Astrocyte (in vitro differentiated cells and primary cell): ENCODE data around the gene XYLB. TPM values are rescaled to one million over a fixed set of nuclear protein-coding genes. Genes with fewer than 3 reads are reported as not detected.

Experiments
- DNase-seq: peaks from one replicate; pipeline ENCODE4 v3.0.0-alpha.2; 2010; ENCODE audit warnings: low read depth
- FAIRE-seq: peaks from 2 replicates; lab custom pipeline; 2011; peaks lifted over from hg19 to GRCh38; lab: Jason Lieb, UNC
- H2AFZ ChIP-seq: 2 replicates; pipeline ENCODE4 v1.6.0; 2012; ENCODE audit warnings: low read depth, low read length, inconsistent platforms
- H3K27ac ChIP-seq: 2 replicates; pipeline ENCODE4 v1.5.1; 2011; ENCODE audit warnings: low read depth, low read length, inconsistent platforms
- H3K27me3 ChIP-seq: 2 replicates; pipeline ENCODE4 v1.6.0; 2011; ENCODE audit warnings: low read length, inconsistent platforms; ENCODE audit not compliant: insufficient read depth
- H3K36me3 ChIP-seq: 2 replicates; pipeline ENCODE4 v1.5.1; 2011; ENCODE audit warnings: low read length, inconsistent platforms; ENCODE audit not compliant: insufficient read depth
- H3K4me1 ChIP-seq: 2 replicates; pipeline ENCODE4 v1.5.1; 2011; ENCODE audit warnings: low read length, inconsistent platforms; ENCODE audit not compliant: insufficient read depth
- H3K4me2 ChIP-seq: 2 replicates; pipeline ENCODE4 v1.6.0; 2012; ENCODE audit warnings: low read length, inconsistent platforms
- H3K4me3 ChIP-seq: 2 replicates; pipeline ENCODE4 v1.5.1; 2011; ENCODE audit warnings: low read depth, mild to moderate bottlenecking, low read length, inconsistent platforms; ENCODE audit not compliant: insufficient read depth
- H3K79me2 ChIP-seq: 2 replicates; pipeline ENCODE4 v1.6.0; 2012; ENCODE audit warnings: mild to moderate bottlenecking, low read length, inconsistent platforms; ENCODE audit not compliant: insufficient read depth
- H3K9ac ChIP-seq: 2 replicates; pipeline ENCODE4 v1.6.0; 2012; ENCODE audit warnings: mild to moderate bottlenecking, low read length, inconsistent platforms
- H3K9me3 ChIP-seq: 2 replicates; pipeline ENCODE4 v1.5.1; 2012; ENCODE audit warnings: low read depth, mild to moderate bottlenecking, low read length, inconsistent platforms; ENCODE audit not compliant: insufficient read depth
- H4K20me1 ChIP-seq: 2 replicates; pipeline ENCODE4 v1.6.0; 2012; ENCODE audit warnings: low read length, inconsistent platforms; ENCODE audit not compliant: insufficient read depth
- H3K27ac Mint-ChIP-seq: one replicate; pipeline ENCODE4 v1.8.0; 2021; ENCODE audit warnings: mild to moderate bottlenecking, mixed read lengths; ENCODE audit not compliant: unreplicated experiment
- H3K27me3 Mint-ChIP-seq: one replicate; pipeline ENCODE4 v1.8.0; 2021; ENCODE audit warnings: low read depth, mixed read lengths; ENCODE audit not compliant: unreplicated experiment
- H3K36me3 Mint-ChIP-seq: one replicate; pipeline ENCODE4 v1.8.0; 2021; ENCODE audit warnings: low read depth, mixed read lengths; ENCODE audit not compliant: unreplicated experiment
- H3K4me1 Mint-ChIP-seq: one replicate; pipeline ENCODE4 v1.8.0; 2021; ENCODE audit warnings: low read depth, mixed read lengths; ENCODE audit not compliant: unreplicated experiment
- H3K4me3 Mint-ChIP-seq: one replicate; pipeline ENCODE4 v1.8.0; 2021; ENCODE audit warnings: mild to moderate bottlenecking, moderate library complexity, mixed read lengths; ENCODE audit not compliant: unreplicated experiment
- H3K9me3 Mint-ChIP-seq: one replicate; pipeline ENCODE4 v1.8.0; 2021; ENCODE audit warnings: mild to moderate bottlenecking, mixed read lengths; ENCODE audit not compliant: unreplicated experiment
- EZH2 ChIP-seq: IDR thresholded peaks from 2 replicates; pipeline ENCODE4 v1.6.1; 2012; ENCODE audit warnings: mild to moderate bottlenecking, low read length, inconsistent platforms; ENCODE audit not compliant: insufficient read depth
- total RNA-seq: library from RNA; stranded (reverse); gene quantifications from 2 replicates; pipeline ENCODE4 v1.2.1, GENCODE V29; 2021
- TF ChIP-seq, protein P1 (sequence below): IDR thresholded peaks from 2 replicates; pipeline ENCODE4 v1.5.1; 2011; ENCODE audit warnings: low read depth, mild to moderate bottlenecking, inconsistent platforms, low read length, moderate library complexity; ENCODE audit not compliant: insufficient read depth

XYLB gene
- total RNA-seq, 1 donor from 2014 or later = 2.3 TPM

DNA sequence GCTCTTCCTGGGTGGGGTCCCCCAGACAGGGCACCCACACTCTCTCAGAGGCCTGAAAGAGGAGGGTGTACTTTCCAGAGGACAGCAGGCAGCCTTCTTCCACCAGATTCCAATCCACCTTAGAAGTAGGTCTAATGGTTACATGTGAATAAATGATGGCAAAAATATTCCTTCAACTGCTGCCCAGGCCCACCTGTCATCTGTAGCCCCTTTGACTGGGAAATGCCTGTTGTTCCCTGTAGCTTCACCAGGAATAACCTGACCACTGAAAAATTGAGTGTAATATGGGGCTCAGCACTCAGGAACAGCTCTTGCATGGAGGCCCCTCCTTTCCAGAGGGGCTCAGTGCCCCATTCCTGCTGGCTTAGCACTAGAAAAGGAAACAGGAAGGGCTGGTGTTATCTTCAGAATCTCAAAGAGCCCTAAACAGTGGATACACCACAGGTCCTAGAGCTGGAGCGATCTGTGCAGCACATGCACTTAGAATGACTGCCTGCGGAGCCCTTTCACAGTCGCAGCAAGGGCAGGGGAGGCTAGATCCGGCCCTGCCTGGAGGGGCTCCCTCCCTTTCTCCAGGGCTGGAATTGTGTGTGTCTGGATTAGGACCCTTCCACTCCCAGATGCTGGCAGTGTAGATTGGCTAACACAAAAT, 32.3 kb upstream of the XYLB start:
- Mint-ChIP-seq H3K36me3 (peaks cover 35% of the 10 kb centered on the region), H3K27ac (no peak overlapping the region), H3K9me3 (peaks cover 9% of the 10 kb centered on the region), H3K27me3 (peaks cover 25% of the 10 kb centered on the region), H3K4me1 (no peaks in the 10 kb centered on the region), H3K4me3 (no peak overlapping the region)
- Histone ChIP-seq H2AFZ (no peak overlapping the region), H3K4me3 (no peak overlapping the region), H3K36me3 (no peaks in the 10 kb centered on the region), H3K79me2 (no peaks in the 10 kb centered on the region), H3K27ac (no peak overlapping the region), H3K9ac (no peak overlapping the region), H4K20me1 (no peaks in the 10 kb centered on the region), H3K9me3 (no peaks in the 10 kb centered on the region), H3K27me3 (no peaks in the 10 kb centered on the region), H3K4me1 (no peaks in the 10 kb centered on the region), H3K4me2 (no peak overlapping the region)
- no peak for TF ChIP-seq EZH2
- TF ChIP-seq, protein P1, sequence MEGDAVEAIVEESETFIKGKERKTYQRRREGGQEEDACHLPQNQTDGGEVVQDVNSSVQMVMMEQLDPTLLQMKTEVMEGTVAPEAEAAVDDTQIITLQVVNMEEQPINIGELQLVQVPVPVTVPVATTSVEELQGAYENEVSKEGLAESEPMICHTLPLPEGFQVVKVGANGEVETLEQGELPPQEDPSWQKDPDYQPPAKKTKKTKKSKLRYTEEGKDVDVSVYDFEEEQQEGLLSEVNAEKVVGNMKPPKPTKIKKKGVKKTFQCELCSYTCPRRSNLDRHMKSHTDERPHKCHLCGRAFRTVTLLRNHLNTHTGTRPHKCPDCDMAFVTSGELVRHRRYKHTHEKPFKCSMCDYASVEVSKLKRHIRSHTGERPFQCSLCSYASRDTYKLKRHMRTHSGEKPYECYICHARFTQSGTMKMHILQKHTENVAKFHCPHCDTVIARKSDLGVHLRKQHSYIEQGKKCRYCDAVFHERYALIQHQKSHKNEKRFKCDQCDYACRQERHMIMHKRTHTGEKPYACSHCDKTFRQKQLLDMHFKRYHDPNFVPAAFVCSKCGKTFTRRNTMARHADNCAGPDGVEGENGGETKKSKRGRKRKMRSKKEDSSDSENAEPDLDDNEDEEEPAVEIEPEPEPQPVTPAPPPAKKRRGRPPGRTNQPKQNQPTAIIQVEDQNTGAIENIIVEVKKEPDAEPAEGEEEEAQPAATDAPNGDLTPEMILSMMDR = no peak
- DNase-seq (no peak), FAIRE-seq (no peak)

GRCh38 chr3:38314764-38315487, 31.7 kb upstream of the XYLB start:
- H3K79me2 ChIP-seq = no peaks in the 10 kb centered on the region
- H3K4me3 ChIP-seq = no peak overlapping the region
- no peak for DNase-seq
- no peaks in the 10 kb centered on the region for H3K36me3 ChIP-seq
- Mint-ChIP-seq H3K4me3 (no peak overlapping the region), H3K27ac (no peak overlapping the region), H3K36me3 (peaks cover 35% of the 10 kb centered on the region), H3K27me3 (peaks cover 18% of the 10 kb centered on the region), H3K4me1 (no peaks in the 10 kb centered on the region), H3K9me3 (peaks cover 6% of the 10 kb centered on the region)
- FAIRE-seq = no peak
- no peaks in the 10 kb centered on the region for H3K27me3 ChIP-seq
- no peaks in the 10 kb centered on the region for H3K9me3 ChIP-seq
- no peak overlapping the region for H3K27ac ChIP-seq
- H3K9ac ChIP-seq = no peak overlapping the region
- no peak overlapping the region for H3K4me2 ChIP-seq
- H4K20me1 ChIP-seq = no peaks in the 10 kb centered on the region
- H3K4me1 ChIP-seq = no peaks in the 10 kb centered on the region
- TF ChIP-seq EZH2 = no peak
- TF ChIP-seq, protein P1 = no peak
- no peak overlapping the region for H2AFZ ChIP-seq
